ENCODE data around the gene SCARF2. TPM values are rescaled to one million over a fixed set of nuclear protein-coding genes. Genes with fewer than 3 reads are reported as not detected.
"Not testable (repeated sequence)": the region's sequence is repeated elsewhere in the genome, so short reads cannot be mapped to it uniquely, and the experiment has no call there.

Gene SCARF2
- polyA plus RNA-seq, 3 donors: 16.1 to 29.6 (median 24.3) TPM

GRCh38 chr22:20429254-20430100 is 8.1 kb downstream of the SCARF2 start:
- DNase-seq: no peak

GRCh38 chr22:20428496-20429253 is 8.9 kb downstream of the SCARF2 start:
- no peak for DNase-seq

GRCh38 chr22:20427945-20428417 is 9.6 kb downstream of the SCARF2 start:
- DNase-seq: no peak

- no peak for DNase-seq
These were observed 10.3 kb downstream of the SCARF2 start for GRCh38 chr22:20427104-20427944.

- DNase-seq: no peak
These were observed 11.4 kb downstream of the SCARF2 start for GRCh38 chr22:20426259-20426615.

- DNase-seq: no peak
These were observed 11.9 kb downstream of the SCARF2 start for GRCh38 chr22:20425566-20426258.

GRCh38 chr22:20424932-20425565 is 12.6 kb downstream of the SCARF2 start:
- DNase-seq: peak; percentile 64

- no peak for DNase-seq
These were observed 13.1 kb downstream of the SCARF2 start for GRCh38 chr22:20424568-20424931.

- no peak for DNase-seq
These were observed 13.6 kb downstream of the SCARF2 start for GRCh38 chr22:20423906-20424551.

- no peak for DNase-seq
These were observed 14.4 kb downstream of the SCARF2 start for GRCh38 chr22:20423008-20423905.

GRCh38 chr22:20422271-20423007 is 15.2 kb downstream of the SCARF2 start:
- no peak for DNase-seq

GRCh38 chr22:20421507-20421874 is 16.1 kb downstream of the SCARF2 start:
- DNase-seq: no peak

- DNase-seq: no peak
These were observed 17.3 kb downstream of the SCARF2 start for GRCh38 chr22:20420157-20420842.

GRCh38 chr22:20419664-20419951 is 18.0 kb downstream of the SCARF2 start:
- DNase-seq: no peak

- DNase-seq: no peak
These were observed 19.3 kb downstream of the SCARF2 start for GRCh38 chr22:20418211-20418788.

GRCh38 chr22:20415699-20416098 is 21.9 kb downstream of the SCARF2 start:
- not testable (repeated sequence) for DNase-seq

- not testable (repeated sequence) for DNase-seq
These were observed 22.4 kb downstream of the SCARF2 start for GRCh38 chr22:20415241-20415640.

- no peak for DNase-seq
These were observed 23.2 kb downstream of the SCARF2 start for GRCh38 chr22:20414450-20414849.
